HepG2 (cell line): ENCODE results near the gene ATP5F1E. TPM values are rescaled to one million over a fixed set of nuclear protein-coding genes. Genes with fewer than 3 reads are reported as not detected.
A peak's percentile ranks its signal among the peaks of the same experiment; 100 is the strongest.

Experiments used
- AFF4 ChIP-seq: sonication (generic); formaldehyde crosslinking; IDR thresholded peaks from 2 replicates; pipeline ENCODE4 v1.4.0; 2020; ENCODE audit warnings: missing genetic modification reagents
- ATF6 ChIP-seq: sonication (generic); formaldehyde crosslinking; conservative IDR thresholded peaks from 2 replicates; pipeline ENCODE4 v1.4.0; 2020; ENCODE audit warnings: missing genetic modification reagents
- EHMT2 ChIP-seq: fragments of 200-600 bp; sonication (generic); IDR thresholded peaks from 2 replicates; pipeline ENCODE4 v1.7.0; 2017; ENCODE audit warnings: antibody characterized with exemption, low read depth, low read length, borderline replicate concordance
- FOXP4 ChIP-seq: sonication (generic); formaldehyde crosslinking; IDR thresholded peaks from 2 replicates; pipeline ENCODE4 v1.4.0; 2020; ENCODE audit warnings: missing genetic modification reagents
- GLMP ChIP-seq: sonication (generic); formaldehyde crosslinking; IDR thresholded peaks from 2 replicates; pipeline ENCODE4 v1.9.0; 2021; ENCODE audit warnings: missing genetic modification reagents, mild to moderate bottlenecking, borderline replicate concordance
- HMG20B ChIP-seq: conservative IDR thresholded peaks from 2 replicates; pipeline ENCODE4 v1.6.1; 2016; ENCODE audit warnings: missing genetic modification reagents, missing compliant biosample characterization
- HMGXB4 ChIP-seq, 2 experiments: sonication (generic) in 1 of 2; formaldehyde crosslinking in 1 of 2; IDR thresholded peaks; 2 replicates each; pipeline versions ENCODE4 v1.4.0 to v1.6.1; 2018 to 2020; ENCODE audit warnings: missing genetic modification reagents in 2 of 2, borderline replicate concordance in 1 of 2, low read depth in 1 of 2, mild to moderate bottlenecking in 1 of 2, missing biosample characterization in 1 of 2
- HOXA9 ChIP-seq: sonication (generic); formaldehyde crosslinking; IDR thresholded peaks from 2 replicates; pipeline ENCODE4 v1.8.1; 2022; ENCODE audit warnings: missing genetic modification reagents, mild to moderate bottlenecking, moderate library complexity, borderline replicate concordance
- NFE2L2 ChIP-seq: fragments of 150-350 bp; IDR thresholded peaks from 2 replicates; pipeline ENCODE4 v1.6.1; 2014; ENCODE audit warnings: low read length
- THYN1 ChIP-seq: sonication (generic); formaldehyde crosslinking; IDR thresholded peaks from 2 replicates; pipeline ENCODE4 v1.8.1; 2023; ENCODE audit warnings: low read depth, mild to moderate bottlenecking, moderate library complexity, missing genetic modification reagents, borderline replicate concordance
- TRIM24 ChIP-seq: sonication (generic); formaldehyde crosslinking; IDR thresholded peaks from 2 replicates; pipeline ENCODE4 v1.8.0; 2022; ENCODE audit warnings: mild to moderate bottlenecking, missing genetic modification reagents
- ZBTB42 ChIP-seq: sonication (generic); formaldehyde crosslinking; IDR thresholded peaks from 2 replicates; pipeline ENCODE4 v1.5.0; 2020; ENCODE audit warnings: mild to moderate bottlenecking, missing genetic modification reagents
- ZNF337 ChIP-seq: sonication (generic); formaldehyde crosslinking; IDR thresholded peaks from 2 replicates; pipeline ENCODE4 v1.5.1; 2020; ENCODE audit warnings: missing genetic modification reagents, low read depth, mild to moderate bottlenecking, borderline replicate concordance
- ZNF432 ChIP-seq: sonication (generic); formaldehyde crosslinking; IDR thresholded peaks from 2 replicates; pipeline ENCODE4 v1.5.0; 2020; ENCODE audit warnings: missing genetic modification reagents, mild to moderate bottlenecking, borderline replicate concordance
- polyA plus RNA-seq, 8 experiments: library from polyadenylated mRNA; depleted of rRNA in 3 of 8; stranded (reverse) in 7 of 8; unstranded in 1 of 8; fragments of >200 nt; fragmentation: Illumina TruSeq in 4 of 8; extraction: Trizol in 4 of 8; gene quantifications; 2 replicates each; pipeline versions ENCODE4 v1.2.1 to v1.2.3, GENCODE V29; 2011 to 2016; ENCODE audit warnings: low read depth in 4 of 8, missing spikeins in 1 of 8, mixed read lengths in 1 of 8; ENCODE audit not compliant: insufficient read depth in 1 of 8
- total RNA-seq, 5 experiments: library from RNA; depleted of rRNA; stranded (reverse); fragments of >200 nt; fragmentation: Illumina TruSeq; extraction: Trizol; gene quantifications; 2 replicates each; pipeline ENCODE4 v1.2.3, GENCODE V29; 2016; ENCODE audit warnings: low read depth in 1 of 5

Gene ATP5F1E
- total and polyA plus RNA-seq, 2 of the 13 experiments (the other 11 are each of a cell fraction or from before 2014, with no cell fraction given), result 121 to 134 TPM

GRCh38 chr20:59031564-59032022, 542 bp downstream of the ATP5F1E start (continued):
- TF ChIP-seq GLMP (peak; percentile 76; the same call in 1 of the 2 replicates), ATF6 (CRISPR knock-in tag) (0 out of 2 replicates have a peak, but pooled peaks have one; percentile 24), HMG20B (CRISPR knock-in tag) (peak; percentile 2; the same call in 1 of the 2 replicates), THYN1 (peak; percentile 25; the same call in 1 of the 2 replicates), AFF4 (CRISPR knock-in tag) (0 out of 2 replicates have a peak, but pooled peaks have one; percentile 90), ZNF337 (CRISPR knock-in tag) (peak; percentile 4; the same call in 1 of the 2 replicates), ZBTB42 (CRISPR knock-in tag) (0 out of 2 replicates have a peak, but pooled peaks have one; percentile 11), NFE2L2 (peak; percentile 2; the same call in 1 of the 2 replicates), HMGXB4 (CRISPR knock-in tag; IDR thresholded peaks at IDR 0.05; ENCODE audit: borderline replicate concordance in 1 of 2, low read depth in 1 of 2) (peak in 1 of 2 experiments; percentile 7; a peak in 1 of 4 replicates), HOXA9 (CRISPR knock-in tag) (0 out of 2 replicates have a peak, but pooled peaks have one; percentile 4), ZNF432 (CRISPR knock-in tag) (peak; percentile 81; the same call in 1 of the 2 replicates), EHMT2 (0 out of 2 replicates have a peak, but pooled peaks have one; percentile 44), FOXP4 (peak; percentile 29; the same call in 1 of the 2 replicates), TRIM24 (CRISPR knock-in tag) (peak; percentile 74; the same call in 1 of the 2 replicates)
